Pulmonary artery endothelial cell (primary cell): Measurements from ENCODE around the gene STK11. TPM values are rescaled to one million over a fixed set of nuclear protein-coding genes. Genes with fewer than 3 reads are reported as not detected.
"Not testable (repeated sequence)": the region's sequence is repeated elsewhere in the genome, so short reads cannot be mapped to it uniquely, and the experiment has no call there.

ENCODE experiments used
- DNase-seq: peaks from one replicate; pipeline ENCODE4 v3.0.0-alpha.2; 2011; ENCODE audit warnings: low read depth, low spot score
- total RNA-seq: library from RNA; depleted of rRNA; stranded (reverse); fragments of >200 nt; gene quantifications from 2 replicates; pipeline ENCODE4 v1.2.3, GENCODE V29; 2014

The STK11 gene
- total RNA-seq, 1 donor from 2014 or later, result 100 TPM

DNA sequence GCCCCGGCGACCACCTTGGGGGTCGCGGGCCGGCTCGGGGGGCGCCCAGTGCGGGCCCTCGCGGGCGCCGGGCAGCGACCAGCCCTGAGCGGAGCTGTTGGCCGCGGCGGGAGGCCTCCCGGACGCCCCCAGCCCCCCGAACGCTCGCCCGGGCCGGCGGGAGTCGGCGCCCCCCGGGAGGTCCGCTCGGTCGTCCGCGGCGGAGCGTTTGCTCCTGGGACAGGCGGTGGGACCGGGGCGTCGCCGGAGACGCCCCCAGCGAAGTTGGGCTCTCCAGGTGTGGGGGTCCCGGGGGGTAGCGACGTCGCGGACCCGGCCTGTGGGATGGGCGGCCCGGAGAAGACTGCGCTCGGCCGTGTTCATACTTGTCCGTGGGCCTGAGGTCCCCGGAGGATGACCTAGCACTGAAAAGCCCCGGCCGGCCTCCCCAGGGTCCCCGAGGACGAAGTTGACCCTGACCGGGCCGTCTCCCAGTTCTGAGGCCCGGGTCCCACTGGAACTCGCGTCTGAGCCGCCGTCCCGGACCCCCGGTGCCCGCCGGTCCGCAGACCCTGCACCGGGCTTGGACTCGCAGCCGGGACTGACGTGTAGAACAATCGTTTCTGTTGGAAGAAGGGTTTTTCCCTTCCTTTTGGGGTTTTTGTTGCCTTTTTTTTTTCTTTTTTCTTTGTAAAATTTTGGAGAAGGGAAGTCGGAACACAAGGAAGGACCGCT lies 729 bp downstream of the STK11 start:
- no peak for DNase-seq

DNA sequence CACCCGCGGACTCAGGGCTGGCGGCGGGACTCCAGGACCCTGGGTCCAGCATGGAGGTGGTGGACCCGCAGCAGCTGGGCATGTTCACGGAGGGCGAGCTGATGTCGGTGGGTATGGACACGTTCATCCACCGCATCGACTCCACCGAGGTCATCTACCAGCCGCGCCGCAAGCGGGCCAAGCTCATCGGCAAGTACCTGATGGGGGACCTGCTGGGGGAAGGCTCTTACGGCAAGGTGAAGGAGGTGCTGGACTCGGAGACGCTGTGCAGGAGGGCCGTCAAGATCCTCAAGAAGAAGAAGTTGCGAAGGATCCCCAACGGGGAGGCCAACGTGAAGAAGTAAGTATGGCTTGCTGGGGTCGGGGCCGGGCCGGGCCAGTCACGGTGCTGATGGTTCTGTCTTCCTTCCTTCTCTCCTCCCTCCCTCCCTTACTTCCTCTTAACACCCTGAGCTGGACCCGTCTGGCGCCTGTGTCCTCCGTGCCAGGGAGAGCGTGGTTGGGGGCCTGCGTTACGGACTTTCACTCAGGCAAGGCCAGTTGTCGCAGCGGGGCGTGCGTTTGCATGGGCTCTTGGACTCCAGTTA lies 1.4 kb downstream of the STK11 start:
- no peak for DNase-seq

DNA sequence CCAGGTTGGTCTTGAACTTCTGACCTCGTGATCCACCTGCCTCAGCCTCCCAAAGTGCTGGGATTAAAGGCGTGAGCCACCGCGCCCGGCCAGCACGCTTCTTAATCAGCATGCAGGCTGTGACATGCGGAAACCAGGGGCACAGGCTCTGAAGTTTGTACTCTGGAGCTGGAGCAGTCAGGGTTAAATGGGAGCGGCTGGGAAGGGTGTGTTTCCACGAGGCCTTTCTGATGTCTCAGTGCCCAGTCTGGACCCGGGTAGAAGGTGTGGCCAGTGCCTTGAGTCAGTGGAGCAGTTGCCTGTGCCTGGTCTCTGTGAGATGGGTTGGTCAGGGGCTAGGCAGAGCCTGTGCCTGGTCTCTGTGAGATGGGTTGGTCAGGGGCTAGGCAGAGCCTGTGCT lies 3.3 kb downstream of the STK11 start:
- not testable (repeated sequence) for DNase-seq

DNA sequence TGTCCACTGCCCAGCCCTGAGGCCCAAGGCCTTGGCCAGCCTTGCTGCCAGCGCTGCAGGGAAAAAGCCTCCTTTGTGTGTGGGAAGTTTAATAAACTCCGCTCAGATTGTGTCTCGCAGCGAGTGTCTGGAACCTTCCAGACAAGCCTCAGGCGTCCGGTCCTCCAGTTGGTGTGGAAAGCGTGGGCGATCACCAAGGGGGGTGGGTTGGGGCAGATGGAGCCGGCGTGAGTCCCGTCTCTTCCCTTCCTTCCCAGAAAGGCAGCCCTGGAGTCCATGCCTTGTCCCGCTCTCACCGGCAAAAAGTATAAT lies 4.6 kb downstream of the STK11 start:
- DNase-seq, result no peak

DNA sequence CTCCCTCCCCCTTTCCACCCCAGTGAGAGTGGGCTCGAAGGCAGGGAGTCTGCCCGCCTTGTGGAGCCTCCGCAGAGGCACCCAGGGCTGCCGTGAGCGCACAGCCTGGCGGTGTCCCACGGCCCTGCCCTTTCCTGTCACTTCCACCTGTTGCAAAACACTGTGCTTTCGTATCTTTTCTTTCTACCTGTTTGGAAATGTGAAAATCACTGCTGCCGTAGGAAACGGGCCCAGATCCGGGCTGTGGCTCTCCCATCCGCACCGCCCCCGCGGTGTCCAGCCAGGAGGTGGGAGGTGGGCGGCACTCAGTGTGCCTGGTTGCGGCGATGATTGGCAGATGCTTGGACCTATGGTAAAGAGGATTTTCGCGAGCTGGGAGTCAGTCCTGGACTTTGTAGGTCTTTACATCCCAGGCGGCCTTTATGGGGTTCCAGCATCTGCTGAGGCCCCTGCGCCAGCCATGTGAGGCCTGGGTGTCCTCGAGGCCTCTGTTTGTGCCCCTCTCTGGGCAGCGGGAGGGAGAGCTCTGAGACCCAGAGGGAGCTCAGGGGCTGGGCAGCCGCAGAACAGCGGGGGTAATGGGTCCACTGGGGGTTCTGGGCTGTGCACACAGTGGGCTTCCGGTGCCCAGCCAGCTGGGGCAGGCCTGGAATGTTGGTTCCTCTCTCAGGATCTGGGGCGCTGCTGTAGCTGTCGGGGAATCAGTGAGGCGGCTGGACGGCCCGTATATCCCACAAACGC lies 6.1 kb downstream of the STK11 start:
- DNase-seq, result no peak

DNA sequence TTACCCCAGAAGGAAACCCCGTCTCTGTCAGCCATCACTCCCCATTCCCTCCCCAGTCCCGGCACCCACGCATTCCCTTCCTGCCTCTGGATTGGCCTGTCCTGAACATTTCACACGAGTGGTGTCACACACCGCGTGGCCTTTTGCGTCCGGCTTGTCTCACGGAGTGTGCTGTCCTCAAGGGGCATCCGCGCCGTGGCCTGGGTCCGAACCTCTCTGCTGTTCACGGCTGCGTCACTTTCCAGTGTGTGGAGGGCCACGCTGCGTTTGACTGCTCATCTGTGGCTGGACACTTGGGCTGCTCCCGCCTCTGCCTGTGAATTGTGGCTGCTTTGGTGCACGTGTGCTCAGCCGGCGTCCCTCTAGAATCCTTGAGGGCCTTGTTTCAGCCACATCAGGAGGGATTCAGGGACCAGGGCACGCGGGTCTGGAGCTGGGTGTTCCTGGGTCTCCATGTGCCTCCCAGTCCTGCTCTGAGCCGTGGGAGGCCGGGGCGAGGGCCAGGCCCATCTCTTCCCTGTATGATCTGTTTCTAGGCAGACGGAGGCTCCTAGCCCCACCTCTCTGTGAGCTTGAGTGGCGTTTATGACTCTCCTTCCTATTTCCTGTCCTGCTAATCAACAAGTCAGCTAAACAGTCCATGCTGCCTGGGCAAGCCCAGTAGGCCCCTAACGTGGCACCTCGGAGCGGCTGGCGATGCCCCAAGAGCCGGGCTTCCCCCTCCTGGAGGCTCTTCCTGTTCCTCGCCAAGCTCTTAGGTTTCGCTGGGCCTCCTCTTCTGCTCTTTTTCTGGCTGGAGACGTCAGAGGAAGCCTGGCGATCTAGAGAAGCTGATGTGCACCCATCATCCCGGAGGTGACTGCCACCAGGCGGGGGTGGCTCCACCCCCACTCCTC lies 8.1 kb downstream of the STK11 start:
- peak; percentile 92 for DNase-seq

DNA sequence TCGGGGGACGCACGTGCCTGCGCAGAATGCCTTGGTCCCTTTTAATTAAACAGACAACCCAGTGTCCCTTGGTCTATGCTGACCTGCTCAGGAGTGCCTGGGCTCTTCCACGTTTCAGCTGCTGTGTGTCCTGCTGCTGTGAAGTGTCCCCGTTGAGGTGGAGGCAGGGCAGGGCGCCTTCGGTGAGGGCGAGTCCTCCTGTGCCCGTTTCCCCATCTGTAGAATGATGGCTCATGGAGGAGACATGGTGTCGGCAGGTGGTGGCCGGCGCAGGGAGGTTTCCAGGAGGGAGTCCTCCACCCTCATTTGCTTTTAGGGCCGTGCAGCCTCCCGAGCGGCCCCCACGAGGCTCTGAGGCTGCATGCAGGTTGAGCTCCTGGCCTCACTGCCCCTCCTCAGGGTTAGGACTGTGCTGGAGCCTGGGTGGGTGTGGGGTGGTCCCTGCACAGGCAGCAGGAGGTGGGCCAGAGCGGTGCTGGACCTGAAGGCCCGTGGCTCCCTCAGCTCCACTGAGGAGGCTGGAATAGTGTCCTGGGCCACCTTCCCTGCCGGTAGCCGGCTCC lies 8.8 kb downstream of the STK11 start:
- no peak for DNase-seq

DNA sequence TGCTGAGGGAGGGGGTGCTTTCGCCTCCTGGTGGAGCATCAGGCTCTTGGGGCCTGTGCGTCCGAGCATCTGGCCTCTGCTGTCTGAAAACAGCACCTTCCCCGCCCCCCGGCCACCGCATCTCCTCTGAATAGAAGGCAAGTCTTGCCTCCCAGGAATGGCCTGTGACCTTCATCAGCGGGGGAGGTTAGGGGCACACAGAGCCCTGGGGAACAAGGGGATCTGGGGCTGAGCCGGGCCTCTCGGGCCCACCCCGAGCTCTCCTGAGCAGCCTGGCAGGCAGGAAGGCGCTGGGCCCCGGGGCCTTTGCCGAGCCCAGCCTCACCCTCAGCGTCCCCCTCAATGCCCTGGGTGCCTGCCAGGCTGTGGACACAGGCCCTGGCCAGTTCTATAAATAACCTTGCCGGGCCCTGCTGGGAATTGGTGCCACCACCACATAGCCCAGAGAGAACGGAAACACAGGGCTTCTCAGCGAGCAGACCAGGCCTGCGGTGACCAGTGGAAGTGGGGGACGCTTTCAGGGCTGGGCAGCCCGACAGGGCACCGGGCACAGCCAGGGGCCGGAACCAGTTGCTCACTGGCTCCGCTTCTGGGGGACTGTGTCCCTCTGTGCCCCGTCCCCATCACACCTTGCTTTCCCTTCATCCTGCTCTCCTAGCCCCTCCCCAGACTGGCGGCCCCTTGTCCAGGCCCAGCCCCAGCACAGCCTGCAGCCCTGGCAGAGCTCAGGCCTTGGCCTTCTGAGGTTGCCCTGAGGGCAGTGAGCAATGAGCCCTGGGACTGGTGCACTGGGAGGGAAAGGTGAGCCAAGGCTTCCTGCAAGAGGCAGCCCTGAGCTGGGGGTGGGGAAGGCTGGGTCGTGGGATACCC lies 9.5 kb downstream of the STK11 start:
- no peak for DNase-seq

DNA sequence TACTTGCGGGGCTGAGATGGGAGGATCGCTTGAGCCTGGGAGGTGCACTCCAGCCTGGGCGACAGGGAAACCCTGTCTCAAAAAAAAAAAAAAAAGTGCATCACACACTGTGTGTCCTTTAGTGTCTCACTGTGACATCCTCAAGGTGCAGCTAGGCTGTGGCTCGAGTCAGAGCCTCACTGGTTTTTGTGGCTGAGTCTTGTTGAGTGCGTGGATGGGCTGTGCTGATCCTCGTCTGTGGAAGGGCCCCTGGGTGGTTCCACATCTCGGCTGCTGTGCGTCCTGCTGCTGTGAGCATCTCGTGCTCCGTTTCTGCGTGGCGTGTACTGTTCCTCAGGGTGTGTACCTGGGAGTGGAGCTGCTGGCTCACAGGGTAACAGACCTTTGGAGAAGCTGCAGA lies 11.2 kb downstream of the STK11 start:
- no peak for DNase-seq

DNA sequence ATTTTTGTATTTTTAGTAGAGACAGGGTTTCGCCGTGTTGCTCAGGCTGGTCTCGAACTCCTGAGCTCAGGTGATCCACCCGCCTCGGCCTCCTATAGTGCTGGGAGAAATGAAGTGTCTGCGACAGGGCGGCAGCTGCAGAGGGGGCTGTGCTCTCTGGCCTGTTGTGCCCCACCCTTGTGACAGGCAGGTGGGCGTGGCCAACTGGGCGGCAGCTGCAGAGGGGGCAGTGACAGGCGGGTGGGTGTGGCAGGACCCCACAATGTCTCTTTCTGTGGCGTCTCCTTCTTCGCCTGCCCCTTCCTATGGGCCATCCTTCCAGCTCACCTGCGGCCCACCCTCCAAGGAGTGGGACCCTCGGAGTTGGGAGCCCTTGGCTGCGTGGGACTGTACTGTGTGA lies 11.8 kb downstream of the STK11 start:
- DNase-seq, result no peak

DNA sequence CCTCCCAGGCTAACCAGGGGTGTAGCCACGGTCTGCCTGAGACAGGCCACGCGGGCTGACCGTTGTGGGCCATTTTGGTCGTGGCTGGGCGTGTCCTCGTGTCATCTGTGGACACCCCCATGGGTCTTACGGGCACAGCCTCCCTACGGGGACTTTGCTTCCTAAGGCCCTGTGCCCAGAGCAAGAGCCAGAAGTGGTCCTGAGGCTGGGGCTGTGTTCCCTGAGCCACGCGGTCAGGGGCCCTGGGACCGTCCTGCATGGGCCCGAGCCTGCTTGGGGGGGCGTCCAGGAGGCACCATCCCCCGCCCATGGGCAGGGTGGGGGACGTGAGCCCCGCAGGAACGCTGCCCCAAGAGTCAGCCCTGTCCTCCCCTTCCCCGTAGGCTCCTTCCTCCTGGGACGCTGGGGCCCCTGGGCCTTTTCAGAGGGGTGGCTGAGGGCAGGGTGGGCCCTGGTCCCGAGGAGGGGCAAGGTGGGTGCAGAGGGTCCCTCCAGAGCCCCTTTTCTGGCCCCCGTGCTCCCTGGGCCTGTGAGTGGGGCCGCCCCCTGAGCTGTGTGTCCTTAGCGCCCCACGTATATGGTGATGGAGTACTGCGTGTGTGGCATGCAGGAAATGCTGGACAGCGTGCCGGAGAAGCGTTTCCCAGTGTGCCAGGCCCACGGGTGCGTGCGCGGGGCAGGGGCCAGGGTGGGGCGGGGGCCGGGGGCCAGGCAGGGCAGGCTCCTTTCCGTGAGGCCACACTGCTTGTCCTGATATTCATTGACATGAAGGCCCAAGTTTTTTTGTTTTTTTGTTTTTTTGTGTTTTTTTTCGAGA lies 13.4 kb downstream of the STK11 start:
- DNase-seq, result no peak

DNA sequence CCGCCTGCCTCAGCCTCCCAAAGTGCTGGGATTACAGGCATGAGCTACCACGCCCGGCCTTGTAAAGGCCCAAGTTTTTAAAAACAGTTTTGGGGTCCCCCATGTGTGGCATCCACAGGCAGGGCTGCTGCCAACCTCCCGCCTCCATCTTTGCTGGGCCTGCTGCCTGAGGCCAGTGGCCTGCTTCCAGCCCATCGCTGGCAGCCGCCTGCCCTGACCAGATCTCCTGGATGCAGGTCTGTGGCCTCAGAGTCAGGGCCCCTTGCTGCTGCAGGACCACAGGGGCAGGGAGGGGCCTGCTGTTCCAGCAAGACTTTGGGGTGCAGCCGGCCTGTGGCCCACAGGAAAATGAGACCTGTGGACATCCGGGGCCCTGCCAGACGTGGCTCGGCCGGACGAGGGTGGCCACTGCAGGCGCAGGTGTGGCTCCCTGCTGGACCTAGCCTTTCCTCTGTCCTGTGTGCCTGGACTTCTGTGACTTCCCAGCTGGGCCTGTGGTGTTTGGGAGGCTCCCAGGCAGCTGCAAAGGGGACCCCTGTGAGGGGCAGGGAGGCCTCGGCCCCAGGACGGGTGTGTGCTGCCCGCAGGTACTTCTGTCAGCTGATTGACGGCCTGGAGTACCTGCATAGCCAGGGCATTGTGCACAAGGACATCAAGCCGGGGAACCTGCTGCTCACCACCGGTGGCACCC lies 14.4 kb downstream of the STK11 start:
- DNase-seq, result no peak

DNA sequence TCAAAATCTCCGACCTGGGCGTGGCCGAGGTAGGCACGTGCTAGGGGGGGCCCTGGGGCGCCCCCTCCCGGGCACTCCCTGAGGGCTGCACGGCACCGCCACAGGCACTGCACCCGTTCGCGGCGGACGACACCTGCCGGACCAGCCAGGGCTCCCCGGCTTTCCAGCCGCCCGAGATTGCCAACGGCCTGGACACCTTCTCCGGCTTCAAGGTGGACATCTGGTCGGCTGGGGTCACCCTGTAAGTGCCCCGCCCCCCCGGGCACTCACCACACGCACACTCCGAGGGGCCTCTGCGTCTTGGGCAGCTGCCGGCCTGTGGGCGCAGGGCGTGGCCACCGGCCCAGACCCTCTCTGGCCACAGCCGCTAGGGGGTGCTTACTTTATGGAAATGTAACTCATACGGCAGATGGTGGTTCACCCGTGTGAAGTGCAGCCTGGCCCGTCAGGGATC lies 14.9 kb downstream of the STK11 start:
- no peak for DNase-seq

DNA sequence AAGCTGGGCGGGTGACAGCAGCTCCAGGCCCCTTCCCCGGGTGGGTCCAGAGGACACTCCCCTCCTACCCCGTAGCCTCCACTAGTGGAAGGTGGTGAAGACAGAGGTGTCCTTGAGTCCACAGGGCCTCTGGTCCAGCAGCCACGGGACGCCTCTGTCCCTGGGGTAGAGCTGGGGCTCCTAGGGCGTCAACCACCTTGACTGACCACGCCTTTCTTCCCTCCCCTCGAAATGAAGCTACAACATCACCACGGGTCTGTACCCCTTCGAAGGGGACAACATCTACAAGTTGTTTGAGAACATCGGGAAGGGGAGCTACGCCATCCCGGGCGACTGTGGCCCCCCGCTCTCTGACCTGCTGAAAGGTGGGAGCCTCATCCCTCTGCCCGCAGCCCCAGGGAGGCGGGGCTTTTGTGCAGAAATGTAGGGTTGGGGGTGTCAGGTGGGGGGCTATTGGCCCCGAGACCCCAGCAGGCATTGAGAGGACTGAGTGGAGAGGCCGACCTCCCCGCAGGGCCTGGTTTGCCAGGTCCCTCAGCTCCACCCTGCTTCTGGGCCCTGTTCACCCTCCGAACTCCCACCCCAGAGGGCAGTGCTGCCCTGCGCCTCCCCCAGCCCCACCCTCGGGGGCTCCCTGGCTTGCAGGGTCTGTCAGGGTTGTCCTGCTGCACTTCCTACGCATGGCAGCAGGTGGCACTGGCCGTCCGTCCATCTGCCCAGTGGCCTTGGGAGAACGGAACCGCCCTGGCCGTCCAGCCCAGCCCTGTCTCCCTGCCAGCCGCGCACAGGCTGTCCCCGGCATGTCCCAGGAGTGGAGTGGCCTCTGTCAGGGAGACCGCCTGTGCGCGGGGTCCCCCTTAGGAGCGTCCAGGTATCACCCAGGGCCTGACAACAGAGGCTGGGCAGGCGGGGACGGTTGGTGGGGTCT lies 15.7 kb downstream of the STK11 start:
- no peak for DNase-seq

DNA sequence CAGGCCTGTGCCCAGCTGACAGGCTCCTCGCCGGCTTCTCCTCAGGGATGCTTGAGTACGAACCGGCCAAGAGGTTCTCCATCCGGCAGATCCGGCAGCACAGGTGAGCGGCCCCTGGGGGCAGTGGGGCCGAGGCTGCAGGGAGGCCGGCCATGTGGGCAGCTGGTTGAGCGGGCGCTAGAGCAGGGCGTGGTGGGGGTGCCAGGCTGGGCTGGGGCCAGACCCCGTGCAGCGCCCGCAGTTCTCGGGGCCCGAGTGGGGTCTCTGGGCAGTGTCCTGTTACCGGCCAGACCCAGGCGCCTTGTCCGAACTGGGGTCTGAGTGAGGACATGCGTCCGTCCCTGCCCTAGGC lies 16.3 kb downstream of the STK11 start:
- no peak for DNase-seq

DNA sequence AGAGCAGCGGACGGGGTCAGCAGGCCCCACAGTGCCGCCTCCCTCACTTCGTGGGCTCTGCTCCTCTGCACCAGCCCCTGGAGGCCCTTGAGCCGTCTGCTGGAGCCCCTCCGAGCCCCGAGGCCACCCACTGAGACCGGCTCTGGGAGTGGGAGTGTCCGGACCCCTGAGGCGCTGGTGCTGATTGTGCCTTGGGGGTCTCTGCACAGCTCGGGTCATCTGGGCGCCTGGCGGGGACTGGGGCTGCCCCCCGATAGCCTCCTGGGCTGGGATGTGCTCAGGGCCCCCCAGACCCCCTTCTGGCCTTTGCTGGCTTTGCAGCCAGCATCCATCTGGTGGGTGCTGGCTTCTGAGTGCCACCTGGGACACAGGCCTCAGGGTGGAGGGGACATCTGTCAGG lies 16.8 kb downstream of the STK11 start:
- DNase-seq, result no peak

DNA sequence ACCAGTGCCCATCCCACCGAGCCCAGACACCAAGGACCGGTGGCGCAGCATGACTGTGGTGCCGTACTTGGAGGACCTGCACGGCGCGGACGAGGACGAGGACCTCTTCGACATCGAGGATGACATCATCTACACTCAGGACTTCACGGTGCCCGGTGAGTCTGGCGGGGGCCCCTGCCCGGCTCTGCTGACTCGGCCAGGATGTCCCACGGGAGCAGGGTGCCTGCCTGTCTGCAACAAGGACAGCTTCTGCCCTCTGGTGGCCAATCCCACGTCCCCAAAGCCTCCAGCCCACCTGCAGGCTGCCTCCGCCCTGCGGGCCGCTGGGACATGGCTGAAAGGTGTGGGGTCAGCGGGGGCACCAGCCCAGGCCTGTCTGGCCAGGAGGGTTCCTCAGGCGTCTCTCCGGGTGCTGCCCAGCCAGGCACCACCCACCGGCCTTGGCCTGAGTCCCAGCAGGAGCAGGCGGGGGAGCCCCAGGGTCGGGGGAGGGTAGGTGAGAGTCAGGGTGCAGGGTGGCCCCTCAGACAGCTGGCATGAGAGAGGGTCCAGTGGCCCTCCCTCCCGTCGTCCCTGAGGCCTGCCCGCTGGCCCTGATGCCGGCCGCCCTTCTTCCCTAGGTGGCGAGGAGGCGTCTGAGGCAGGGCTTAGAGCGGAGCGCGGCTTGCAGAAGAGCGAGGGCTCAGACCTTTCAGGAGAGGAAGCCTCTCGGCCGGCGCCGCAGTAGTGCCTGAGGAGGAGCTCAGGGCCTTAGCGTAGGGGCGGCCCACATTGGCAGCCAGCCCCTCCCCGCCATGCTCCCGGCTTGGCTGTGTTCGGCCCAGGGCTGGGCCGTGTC lies 17.7 kb downstream of the STK11 start:
- DNase-seq, result no peak
